ENCODE results near the gene SHC2. TPM values are rescaled to one million over a fixed set of nuclear protein-coding genes. Genes with fewer than 3 reads are reported as not detected.

Gene SHC2
- total and polyA plus RNA-seq, 2 of the 13 experiments (the other 11 are each of a cell fraction or from before 2014, with no cell fraction given): 9.0 to 18.3 TPM

GRCh38 chr19:507286-508203 lies 46.7 kb upstream of the SHC2 start, which contains the start of gene TPGS1 (continued):
- TF ChIP-seq KMT2A (CRISPR knock-in tag; IDR thresholded peaks at IDR 0.05) (no peak; the same call in 1 of the 2 replicates), ZBTB38 (CRISPR knock-in tag; IDR thresholded peaks at IDR 0.05) (peak; percentile 23; the same call in 1 of the 2 replicates), MAFG (CRISPR knock-in tag; IDR thresholded peaks at IDR 0.05) (no peak), SRSF4 (IDR thresholded peaks at IDR 0.05; ENCODE audit: low read depth, low read length, poor library complexity, severe bottlenecking) (no peak), ZSCAN5A (CRISPR knock-in tag; IDR thresholded peaks at IDR 0.05; ENCODE audit: borderline replicate concordance) (0 out of 2 replicates have a peak, but pooled peaks have one; percentile 33), NFIC (IDR thresholded peaks at IDR 0.05; ENCODE audit: low read length) (no peak), PRMT3 (CRISPR knock-in tag; IDR thresholded peaks at IDR 0.05; ENCODE audit: borderline replicate concordance, low read depth) (no peak), CREM (IDR thresholded peaks at IDR 0.05) (peak; percentile 94), CREM (CRISPR knock-in tag; IDR thresholded peaks at IDR 0.05) (no peak), ZNF564 (CRISPR knock-in tag; IDR thresholded peaks at IDR 0.05) (no peak), SATB2 (CRISPR knock-in tag; IDR thresholded peaks at IDR 0.05) (no peak), XBP1 (CRISPR knock-in tag; IDR thresholded peaks at IDR 0.05) (no peak), GPBP1L1 (CRISPR knock-in tag; IDR thresholded peaks at IDR 0.05) (no peak), FOXC1 (CRISPR knock-in tag; IDR thresholded peaks at IDR 0.05; ENCODE audit: borderline replicate concordance) (no peak), GATA4 (IDR thresholded peaks at IDR 0.05; ENCODE audit: borderline replicate concordance, low read depth) (no peak), GLI4 (CRISPR knock-in tag; IDR thresholded peaks at IDR 0.05; ENCODE audit: borderline replicate concordance) (peak; percentile 41; the same call in 1 of the 2 replicates), ZNF337 (CRISPR knock-in tag; IDR thresholded peaks at IDR 0.05; ENCODE audit: borderline replicate concordance, low read depth) (no peak), CENPT (CRISPR knock-in tag; IDR thresholded peaks at IDR 0.05; ENCODE audit: low read depth) (no peak), ZNF460 (CRISPR knock-in tag; IDR thresholded peaks at IDR 0.05; ENCODE audit: borderline replicate concordance) (no peak), HCFC1 (IDR thresholded peaks at IDR 0.05; ENCODE audit: low read depth, low read length) (peak; percentile 96), NFATC3 (CRISPR knock-in tag; IDR thresholded peaks at IDR 0.05) (peak; percentile 57; the same call in 1 of the 2 replicates), PITX1 (CRISPR knock-in tag; IDR thresholded peaks at IDR 0.05) (0 out of 2 replicates have a peak, but pooled peaks have one; percentile 33), YY1 (IDR thresholded peaks at IDR 0.05; ENCODE audit: insufficient read depth, insufficient replicate concordance, low read depth, low read length) (peak; percentile 99), JUNB (CRISPR knock-in tag; IDR thresholded peaks at IDR 0.05; ENCODE audit: borderline replicate concordance) (no peak), ZNF121 (CRISPR knock-in tag; IDR thresholded peaks at IDR 0.05) (no peak; the same call in 1 of the 2 replicates)
- TF ChIP-seq, protein P1, sequence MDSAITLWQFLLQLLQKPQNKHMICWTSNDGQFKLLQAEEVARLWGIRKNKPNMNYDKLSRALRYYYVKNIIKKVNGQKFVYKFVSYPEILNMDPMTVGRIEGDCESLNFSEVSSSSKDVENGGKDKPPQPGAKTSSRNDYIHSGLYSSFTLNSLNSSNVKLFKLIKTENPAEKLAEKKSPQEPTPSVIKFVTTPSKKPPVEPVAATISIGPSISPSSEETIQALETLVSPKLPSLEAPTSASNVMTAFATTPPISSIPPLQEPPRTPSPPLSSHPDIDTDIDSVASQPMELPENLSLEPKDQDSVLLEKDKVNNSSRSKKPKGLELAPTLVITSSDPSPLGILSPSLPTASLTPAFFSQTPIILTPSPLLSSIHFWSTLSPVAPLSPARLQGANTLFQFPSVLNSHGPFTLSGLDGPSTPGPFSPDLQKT (CRISPR knock-in tag; IDR thresholded peaks at IDR 0.05; ENCODE audit: borderline replicate concordance): no peak; the same call in 1 of the 2 replicates
